Retinal pigment epithelial cell (primary cell): ENCODE results near the gene SLC2A11.
A peak's percentile ranks its signal among the peaks of the same experiment; 100 is the strongest.
"Not testable (repeated sequence)": the region's sequence is repeated elsewhere in the genome, so short reads cannot be mapped to it uniquely, and the experiment has no call there.

Experiments used
- DNase-seq: peaks from one replicate; pipeline ENCODE4 v3.0.0-alpha.2; 2010; ENCODE audit warnings: low read depth
- H3K4me3 ChIP-seq: 2 replicates; pipeline ENCODE4 v1.5.1; 2011; ENCODE audit warnings: mild to moderate bottlenecking, low read length, control low read depth, moderate library complexity
- CTCF ChIP-seq: conservative IDR thresholded peaks from 2 replicates; pipeline ENCODE4 v1.5.1; 2011; ENCODE audit warnings: low read depth, low read length, control low read depth, inconsistent platforms

SLC2A11 gene

DNA sequence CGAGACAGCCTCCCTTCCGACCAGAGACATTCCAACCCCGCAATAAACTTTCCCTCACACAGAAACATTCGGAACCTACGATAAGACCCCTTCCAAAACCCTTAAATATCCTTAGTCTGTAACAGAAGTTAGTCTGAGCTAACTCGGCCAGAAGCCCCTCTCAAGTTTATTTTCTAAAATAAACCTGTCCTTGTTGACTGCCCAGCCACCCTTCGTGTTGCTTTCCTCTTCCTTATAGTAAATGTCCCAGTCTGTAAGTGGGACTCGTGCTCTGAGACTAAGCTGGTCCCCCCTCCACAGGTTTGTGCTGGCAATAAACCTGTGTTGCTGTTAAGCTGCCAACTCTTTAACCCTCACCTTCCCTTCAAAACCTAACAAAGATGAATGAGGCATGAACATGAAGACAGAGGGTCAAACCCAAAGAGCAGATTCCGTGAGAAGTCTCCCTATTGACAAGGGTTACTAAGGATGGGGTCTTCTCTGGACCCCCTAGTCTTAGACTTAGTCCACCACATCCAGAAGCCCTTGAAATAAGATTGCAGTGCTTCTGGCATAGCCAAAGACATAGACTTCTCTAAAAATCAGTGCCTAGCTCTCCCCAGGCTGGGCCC, 54.7 kb downstream of the SLC2A11 start:
- H3K4me3 ChIP-seq, result no peak overlapping the region
- TF ChIP-seq CTCF, result no peak
- DNase-seq, result no peak

GRCh38 chr22:23913306-23913660, 55.6 kb downstream of the SLC2A11 start:
- DNase-seq, result no peak
- no peak for TF ChIP-seq CTCF
- peak overlapping the region; percentile 60 for H3K4me3 ChIP-seq

- TF ChIP-seq CTCF, result no peak
- peak; percentile 97 for DNase-seq
- H3K4me3 ChIP-seq, result peak overlapping the region; percentile 60
Observed at GRCh38 chr22:23913661-23914353, 56.1 kb downstream of the SLC2A11 start.

DNA sequence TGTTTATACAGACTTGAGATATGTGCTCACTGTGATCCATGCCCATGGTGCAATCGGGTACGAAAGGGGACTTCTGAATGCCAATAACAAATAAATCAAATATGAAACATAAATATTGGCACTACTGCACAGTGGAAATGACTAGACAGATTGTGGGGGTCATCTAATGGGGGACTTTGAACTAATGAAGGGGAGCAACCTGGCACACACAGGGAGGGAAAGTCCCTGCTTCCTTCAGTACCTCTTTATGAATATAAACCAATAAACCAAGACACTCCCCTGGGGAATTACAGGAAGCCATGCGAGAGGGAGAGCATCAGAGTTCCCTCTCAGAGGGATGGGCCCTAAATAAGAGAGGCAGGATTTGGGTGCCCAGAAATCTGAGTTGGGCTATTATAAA, 57.6 kb downstream of the SLC2A11 start:
- no peak for DNase-seq
- H3K4me3 ChIP-seq, result no peak overlapping the region
- TF ChIP-seq CTCF, result no peak

- not testable (repeated sequence) for DNase-seq, H3K4me3 ChIP-seq
Observed at GRCh38 chr22:23920267-23920611, 62.6 kb downstream of the SLC2A11 start.

- DNase-seq, H3K4me3 ChIP-seq: not testable (repeated sequence)
Observed at GRCh38 chr22:23921586-23922201, 64.0 kb downstream of the SLC2A11 start.

DNA sequence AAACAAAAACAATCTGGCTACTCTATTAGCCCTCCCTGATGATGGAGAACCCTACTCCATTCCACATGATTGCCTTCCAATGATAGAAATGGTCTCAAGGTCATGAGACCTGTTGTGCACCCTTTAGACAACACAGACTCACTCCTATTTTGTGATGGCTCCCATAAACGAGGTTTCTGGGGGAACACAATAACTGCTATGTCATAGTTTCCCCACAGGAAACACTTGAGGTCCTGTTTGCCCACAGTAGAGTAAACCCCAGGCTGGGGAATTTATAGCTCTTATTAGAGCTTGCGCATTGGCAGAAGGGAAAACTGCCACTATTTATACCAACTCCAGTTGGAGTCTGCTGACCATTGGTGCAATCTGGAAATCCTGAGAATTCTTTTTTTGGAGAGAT, 65.2 kb downstream of the SLC2A11 start:
- TF ChIP-seq CTCF, result no peak
- no peak overlapping the region for H3K4me3 ChIP-seq
- no peak for DNase-seq

DNA sequence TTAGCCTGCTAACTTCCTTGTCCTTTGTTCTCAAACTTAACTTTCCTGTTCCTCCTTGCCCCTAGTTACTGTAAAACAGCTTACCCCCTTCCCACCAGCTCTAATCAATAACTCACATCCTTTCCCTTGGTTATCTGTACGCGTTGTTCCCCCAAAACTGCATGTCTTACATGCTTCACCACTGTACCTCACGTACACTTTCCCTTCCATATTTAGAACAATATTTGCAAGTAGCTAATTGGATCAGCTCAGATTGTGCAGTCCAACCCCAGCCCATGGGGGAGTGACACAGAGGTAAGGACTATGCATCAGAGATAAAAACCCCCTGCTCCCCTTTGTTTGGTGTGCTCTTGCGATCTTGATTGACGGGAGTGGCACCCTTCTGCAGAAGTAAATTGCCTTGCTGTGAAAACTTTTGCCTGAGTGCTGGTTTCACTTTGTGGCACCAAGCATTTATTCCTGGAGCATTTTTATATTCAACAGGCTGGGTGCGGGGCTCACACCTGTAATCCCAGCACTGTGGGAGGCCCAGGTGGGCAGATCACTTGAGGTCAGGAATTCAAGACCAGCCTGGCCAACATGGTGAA, 67.4 kb downstream of the SLC2A11 start:
- no peak for DNase-seq
- no peak for TF ChIP-seq CTCF
- no peak overlapping the region for H3K4me3 ChIP-seq
